KMS-11 (cell line): ENCODE results near the gene SLC35G6.

ENCODE experiments used
- H2AFZ ChIP-seq: fragments of 200-600 bp; sonication (generic); 2 replicates; pipeline ENCODE4 v1.6.1; 2016; ENCODE audit warnings: antibody characterized with exemption, mixed run types, low read depth
- H3K27ac ChIP-seq: fragments of 200-600 bp; sonication (generic); 2 replicates; pipeline ENCODE4 v1.6.1; 2016; ENCODE audit warnings: mild to moderate bottlenecking, mixed run types
- H3K27me3 ChIP-seq: fragments of 200-600 bp; sonication (generic); 2 replicates; pipeline ENCODE4 v1.6.1; 2017; ENCODE audit warnings: mild to moderate bottlenecking, low read depth, mixed run types, moderate library complexity; ENCODE audit not compliant: insufficient read depth
- H3K36me3 ChIP-seq: fragments of 200-600 bp; sonication (generic); 2 replicates; pipeline ENCODE4 v1.6.1; 2017; ENCODE audit warnings: mild to moderate bottlenecking, mixed run types; ENCODE audit not compliant: insufficient read depth
- H3K4me1 ChIP-seq: fragments of 200-600 bp; sonication (generic); 2 replicates; pipeline ENCODE4 v1.6.1; 2016; ENCODE audit warnings: mild to moderate bottlenecking, low read depth, mixed run types; ENCODE audit not compliant: poor library complexity, severe bottlenecking
- H3K4me2 ChIP-seq: fragments of 200-600 bp; sonication (generic); 2 replicates; pipeline ENCODE4 v1.7.0; 2016; ENCODE audit warnings: mild to moderate bottlenecking, mixed run types
- H3K4me3 ChIP-seq: fragments of 200-600 bp; sonication (generic); IDR thresholded peaks from 2 replicates; pipeline ENCODE4 v1.6.1; 2017; ENCODE audit warnings: low read depth, low read length, mixed read lengths; ENCODE audit not compliant: insufficient read depth
- H3K79me2 ChIP-seq: fragments of 200-600 bp; sonication (generic); 2 replicates; pipeline ENCODE4 v1.6.1; 2016; ENCODE audit warnings: low read depth, mixed run types; ENCODE audit not compliant: insufficient read depth
- H3K9ac ChIP-seq: fragments of 200-600 bp; sonication (generic); 2 replicates; pipeline ENCODE4 v1.6.1; 2016; ENCODE audit warnings: mild to moderate bottlenecking, mixed run types
- H4K20me1 ChIP-seq: fragments of 200-600 bp; sonication (generic); 2 replicates; pipeline ENCODE4 v1.6.1; 2016; ENCODE audit warnings: mild to moderate bottlenecking, mixed run types; ENCODE audit not compliant: insufficient read depth
- TF ChIP-seq, protein P1 (sequence below): fragments of 200-600 bp; sonication (generic); conservative IDR thresholded peaks from 2 replicates; pipeline ENCODE4 v1.6.1; 2017; ENCODE audit warnings: low read depth, mild to moderate bottlenecking, antibody characterized with exemption, low read length, moderate library complexity, mixed read lengths

SLC35G6 gene

DNA sequence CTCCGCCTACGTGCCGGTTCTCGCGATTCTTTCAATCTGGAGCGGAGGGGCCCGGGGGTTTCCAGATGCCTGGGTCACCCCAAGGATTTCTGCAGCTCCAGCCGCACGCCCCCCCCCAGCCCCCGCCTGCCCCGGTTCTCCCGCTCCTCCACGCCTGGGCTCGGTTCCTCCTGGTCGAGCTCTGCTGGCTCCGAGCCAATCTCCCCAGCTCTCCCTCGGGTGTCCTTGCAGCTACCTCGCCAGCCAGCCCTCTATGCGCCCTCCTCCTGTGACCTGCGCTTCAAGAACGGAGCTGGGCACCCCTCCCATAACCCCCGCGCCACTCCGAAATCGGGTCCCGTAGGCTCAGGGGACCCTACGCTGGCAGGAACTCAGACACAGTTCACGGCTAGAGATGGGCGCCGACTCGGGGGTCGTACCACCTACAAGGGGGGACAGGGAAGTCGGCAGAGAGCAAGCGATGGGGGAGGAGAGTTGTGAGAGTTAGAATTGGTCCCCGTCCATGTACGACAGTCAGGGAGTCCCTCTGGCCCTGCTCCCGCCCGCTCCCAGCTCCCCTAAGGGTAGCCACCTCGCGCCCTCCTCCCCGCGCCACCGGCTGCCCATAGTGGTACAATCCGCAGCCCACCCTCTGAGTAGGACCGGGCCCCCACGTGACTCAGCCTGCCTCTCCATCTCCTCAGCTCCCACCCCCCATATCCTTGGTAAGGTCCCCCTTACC, 41.0 kb upstream of the SLC35G6 start:
- Histone ChIP-seq H3K4me2 (no peak overlapping the region), H3K9ac (no peak overlapping the region), H4K20me1 (no peaks in the 10 kb centered on the region), H2AFZ (no peak overlapping the region), H3K4me3 (no peak overlapping the region), H3K4me1 (no peaks in the 10 kb centered on the region), H3K27me3 (no peaks in the 10 kb centered on the region), H3K79me2 (no peaks in the 10 kb centered on the region), H3K27ac (no peak overlapping the region), H3K36me3 (no peaks in the 10 kb centered on the region)
- TF ChIP-seq, protein P1, sequence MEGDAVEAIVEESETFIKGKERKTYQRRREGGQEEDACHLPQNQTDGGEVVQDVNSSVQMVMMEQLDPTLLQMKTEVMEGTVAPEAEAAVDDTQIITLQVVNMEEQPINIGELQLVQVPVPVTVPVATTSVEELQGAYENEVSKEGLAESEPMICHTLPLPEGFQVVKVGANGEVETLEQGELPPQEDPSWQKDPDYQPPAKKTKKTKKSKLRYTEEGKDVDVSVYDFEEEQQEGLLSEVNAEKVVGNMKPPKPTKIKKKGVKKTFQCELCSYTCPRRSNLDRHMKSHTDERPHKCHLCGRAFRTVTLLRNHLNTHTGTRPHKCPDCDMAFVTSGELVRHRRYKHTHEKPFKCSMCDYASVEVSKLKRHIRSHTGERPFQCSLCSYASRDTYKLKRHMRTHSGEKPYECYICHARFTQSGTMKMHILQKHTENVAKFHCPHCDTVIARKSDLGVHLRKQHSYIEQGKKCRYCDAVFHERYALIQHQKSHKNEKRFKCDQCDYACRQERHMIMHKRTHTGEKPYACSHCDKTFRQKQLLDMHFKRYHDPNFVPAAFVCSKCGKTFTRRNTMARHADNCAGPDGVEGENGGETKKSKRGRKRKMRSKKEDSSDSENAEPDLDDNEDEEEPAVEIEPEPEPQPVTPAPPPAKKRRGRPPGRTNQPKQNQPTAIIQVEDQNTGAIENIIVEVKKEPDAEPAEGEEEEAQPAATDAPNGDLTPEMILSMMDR, result no peak

DNA sequence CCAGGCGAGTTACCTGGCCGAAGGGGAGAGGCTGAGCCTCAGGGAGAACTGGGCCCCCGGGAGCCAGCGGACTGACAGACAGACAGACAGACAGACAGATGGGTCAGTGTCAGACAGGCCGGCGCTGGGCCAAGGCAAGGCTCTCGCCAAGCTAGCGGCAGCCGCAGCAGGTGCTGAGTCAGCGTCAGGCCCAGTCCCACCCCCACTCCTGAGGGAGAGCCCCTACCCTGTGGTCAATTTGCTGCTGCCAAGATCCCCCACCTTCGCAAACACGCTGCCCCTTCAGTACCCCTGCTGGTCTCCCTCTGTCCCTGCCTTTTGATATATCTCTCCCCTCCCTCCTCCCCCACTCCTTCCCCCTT, 40.4 kb upstream of the SLC35G6 start:
- Histone ChIP-seq H3K36me3 (no peaks in the 10 kb centered on the region), H4K20me1 (no peaks in the 10 kb centered on the region), H2AFZ (no peak overlapping the region), H3K9ac (no peak overlapping the region), H3K27ac (no peak overlapping the region), H3K79me2 (no peaks in the 10 kb centered on the region), H3K4me1 (no peaks in the 10 kb centered on the region), H3K4me3 (no peak overlapping the region), H3K27me3 (no peaks in the 10 kb centered on the region), H3K4me2 (no peak overlapping the region)
- TF ChIP-seq, protein P1, result no peak

DNA sequence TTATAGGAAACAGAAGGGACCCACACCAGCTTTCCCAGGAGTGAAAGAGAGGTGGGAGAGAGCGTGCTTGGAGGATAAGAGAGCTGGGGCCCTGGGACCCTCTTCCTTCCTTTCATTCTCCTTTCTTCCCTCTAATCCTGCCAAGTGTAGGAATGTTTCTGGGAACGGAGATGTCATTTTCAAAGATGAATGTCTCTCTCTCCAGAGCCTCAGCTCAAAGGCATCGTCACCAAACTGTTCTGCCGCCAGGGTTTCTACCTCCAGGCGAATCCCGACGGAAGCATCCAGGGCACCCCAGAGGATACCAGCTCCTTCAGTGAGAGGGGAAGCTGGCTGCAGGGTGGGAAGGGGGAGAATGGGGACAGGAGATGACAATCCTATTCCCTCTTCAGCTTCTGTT, 40.0 kb upstream of the SLC35G6 start:
- Histone ChIP-seq H3K36me3 (no peaks in the 10 kb centered on the region), H3K79me2 (no peaks in the 10 kb centered on the region), H3K27me3 (no peaks in the 10 kb centered on the region), H3K9ac (no peak overlapping the region), H4K20me1 (no peaks in the 10 kb centered on the region), H3K4me2 (no peak overlapping the region), H3K4me3 (no peak overlapping the region), H3K4me1 (no peaks in the 10 kb centered on the region), H2AFZ (no peak overlapping the region), H3K27ac (no peak overlapping the region)
- TF ChIP-seq, protein P1, result no peak

DNA sequence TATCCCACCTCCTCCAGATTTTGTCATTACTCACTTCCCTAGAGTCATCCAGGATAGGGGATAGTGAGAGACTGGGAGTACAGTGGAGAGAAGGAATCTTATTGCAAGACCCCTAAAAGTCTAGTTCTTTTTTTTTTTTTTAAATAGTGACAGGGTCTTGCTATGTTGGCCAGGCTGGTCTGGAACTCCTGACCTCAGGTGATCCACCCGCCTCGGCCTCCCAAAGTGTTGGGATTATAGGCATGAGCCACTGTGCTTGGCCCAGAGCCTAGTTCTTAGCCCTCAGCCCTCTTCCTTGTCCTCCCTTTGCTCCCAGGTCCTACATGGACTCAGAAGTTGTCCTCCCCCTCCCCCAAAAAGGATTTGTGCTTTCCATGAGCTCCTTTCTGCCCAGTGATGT, 39.1 kb upstream of the SLC35G6 start:
- TF ChIP-seq, protein P1, result no peak
- H3K4me1 ChIP-seq, result no peaks in the 10 kb centered on the region
- no peak overlapping the region for H3K9ac ChIP-seq
- H3K27ac ChIP-seq, result no peak overlapping the region
- H3K79me2 ChIP-seq, result no peaks in the 10 kb centered on the region
- H4K20me1 ChIP-seq, result no peaks in the 10 kb centered on the region
- no peak overlapping the region for H3K4me3 ChIP-seq
- no peaks in the 10 kb centered on the region for H3K36me3 ChIP-seq
- H3K27me3 ChIP-seq, result no peaks in the 10 kb centered on the region; the same call in 1 of the 2 replicates
- no peak overlapping the region for H2AFZ ChIP-seq
- H3K4me2 ChIP-seq, result no peak overlapping the region
